Heart left ventricle (tissue), 13 donors: ENCODE results near the gene SERPINA9.

Source experiments
- POLR2A ChIP-seq, 2 donors: fragments of 450-650 bp; IDR thresholded peaks; one replicate each; pipeline ENCODE4 v1.6.1; 2017; ENCODE audit warnings: antibody characterized with exemption in 2 of 2, mild to moderate bottlenecking in 2 of 2, moderate library complexity in 2 of 2
- TF ChIP-seq, protein P1 (sequence below), 12 donors: fragments of 200-600 bp; sonication (generic) in 4 of 12; IDR thresholded peaks; one replicate each; pipeline versions ENCODE4 v1.5.0 to v1.8.0; 2018 to 2022; ENCODE audit warnings: antibody characterized with exemption in 12 of 12, mild to moderate bottlenecking in 5 of 12
- donor health status: ischemic (EF 13 %, LVEDD 7.1; RV severe dilation, severe dysfunction).
- donor health status: DM: no; HTN: yes; CAD: no.
- donor health status: DM: no; HTN: no; CAD: no.
- donor health status: ischemic (EF 25% LVEDD 6.9; RV normal size, moderate dysfunction).
- donor health status: ischemic (EF 25% LVEDD 5.7; RV mildly dilated, moderate dysfunction).
- donor health status: ischemic (EF 35%, LVEDD 5.7; RV mildly dilated, moderate dysfunction).
- donor health status: nonischemic (EF 11% LVEDD 7.7; RV severe dilation, severe dysfunction).
- donor health status: DM: yes; HTN: yes; CAD: no.
- donor health status: PGD.
- donor health status: ischemic (EF 29% LVEDD 5.4; RV normal size, mild dysfunction).
- donor health status: nonischemic (EF 23%, LVEDD 6.1; RV moderate dilation, normal function).

DNA sequence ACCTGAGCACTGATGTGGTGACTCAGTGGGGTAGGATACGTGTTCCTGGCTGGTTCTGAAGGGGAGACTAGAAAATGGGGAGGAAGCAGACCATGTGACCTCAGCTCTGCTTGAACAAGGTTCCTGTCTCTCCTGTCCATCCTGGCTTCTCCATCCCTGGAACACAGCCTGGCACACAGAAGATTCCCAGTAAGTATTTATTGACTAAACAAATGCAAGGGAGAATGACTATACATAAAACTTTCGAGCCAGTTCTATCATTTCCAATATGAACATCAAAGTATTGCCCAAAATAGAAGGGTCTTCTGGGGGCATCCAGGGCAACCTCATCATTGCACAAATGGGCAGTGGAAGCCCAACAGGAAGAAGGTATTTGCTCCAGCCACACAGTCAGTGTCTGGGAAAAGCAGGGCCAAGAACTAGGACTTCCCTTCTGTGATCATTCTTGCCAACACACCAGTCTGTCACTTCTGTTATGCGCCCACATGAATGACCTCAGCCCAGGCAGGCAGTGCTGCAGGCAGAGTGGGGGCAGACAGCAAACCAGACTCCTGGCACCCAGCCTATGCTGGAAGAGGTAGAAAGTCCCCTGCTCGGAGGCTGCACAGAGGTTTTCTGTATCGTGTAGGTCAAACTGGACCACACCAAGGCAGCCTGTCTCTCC, 5.6 kb upstream of the SERPINA9 start:
- TF ChIP-seq, protein P1, sequence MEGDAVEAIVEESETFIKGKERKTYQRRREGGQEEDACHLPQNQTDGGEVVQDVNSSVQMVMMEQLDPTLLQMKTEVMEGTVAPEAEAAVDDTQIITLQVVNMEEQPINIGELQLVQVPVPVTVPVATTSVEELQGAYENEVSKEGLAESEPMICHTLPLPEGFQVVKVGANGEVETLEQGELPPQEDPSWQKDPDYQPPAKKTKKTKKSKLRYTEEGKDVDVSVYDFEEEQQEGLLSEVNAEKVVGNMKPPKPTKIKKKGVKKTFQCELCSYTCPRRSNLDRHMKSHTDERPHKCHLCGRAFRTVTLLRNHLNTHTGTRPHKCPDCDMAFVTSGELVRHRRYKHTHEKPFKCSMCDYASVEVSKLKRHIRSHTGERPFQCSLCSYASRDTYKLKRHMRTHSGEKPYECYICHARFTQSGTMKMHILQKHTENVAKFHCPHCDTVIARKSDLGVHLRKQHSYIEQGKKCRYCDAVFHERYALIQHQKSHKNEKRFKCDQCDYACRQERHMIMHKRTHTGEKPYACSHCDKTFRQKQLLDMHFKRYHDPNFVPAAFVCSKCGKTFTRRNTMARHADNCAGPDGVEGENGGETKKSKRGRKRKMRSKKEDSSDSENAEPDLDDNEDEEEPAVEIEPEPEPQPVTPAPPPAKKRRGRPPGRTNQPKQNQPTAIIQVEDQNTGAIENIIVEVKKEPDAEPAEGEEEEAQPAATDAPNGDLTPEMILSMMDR (IDR thresholded peaks at IDR 0.05) = no peak
- no peak for TF ChIP-seq POLR2A (IDR thresholded peaks at IDR 0.05)
